Stimulated activated CD8-positive, alpha-beta memory T cell treated with anti-CD3 and anti-CD28 coated beads, Interleukin-7, amount 100 ng/mL, for 48 hours (primary cell): ENCODE results near the gene PRKRA.
"Not testable (repeated sequence)": the region's sequence is repeated elsewhere in the genome, so short reads cannot be mapped to it uniquely, and the experiment has no call there.

ENCODE experiments used
- DNase-seq, 2 donors: peaks; one replicate each; pipeline ENCODE4 v3.0.0-alpha.2; 2020; ENCODE audit warnings: low read depth in 1 of 2; ENCODE audit errors: extremely low read depth in 1 of 2

PRKRA gene

DNA sequence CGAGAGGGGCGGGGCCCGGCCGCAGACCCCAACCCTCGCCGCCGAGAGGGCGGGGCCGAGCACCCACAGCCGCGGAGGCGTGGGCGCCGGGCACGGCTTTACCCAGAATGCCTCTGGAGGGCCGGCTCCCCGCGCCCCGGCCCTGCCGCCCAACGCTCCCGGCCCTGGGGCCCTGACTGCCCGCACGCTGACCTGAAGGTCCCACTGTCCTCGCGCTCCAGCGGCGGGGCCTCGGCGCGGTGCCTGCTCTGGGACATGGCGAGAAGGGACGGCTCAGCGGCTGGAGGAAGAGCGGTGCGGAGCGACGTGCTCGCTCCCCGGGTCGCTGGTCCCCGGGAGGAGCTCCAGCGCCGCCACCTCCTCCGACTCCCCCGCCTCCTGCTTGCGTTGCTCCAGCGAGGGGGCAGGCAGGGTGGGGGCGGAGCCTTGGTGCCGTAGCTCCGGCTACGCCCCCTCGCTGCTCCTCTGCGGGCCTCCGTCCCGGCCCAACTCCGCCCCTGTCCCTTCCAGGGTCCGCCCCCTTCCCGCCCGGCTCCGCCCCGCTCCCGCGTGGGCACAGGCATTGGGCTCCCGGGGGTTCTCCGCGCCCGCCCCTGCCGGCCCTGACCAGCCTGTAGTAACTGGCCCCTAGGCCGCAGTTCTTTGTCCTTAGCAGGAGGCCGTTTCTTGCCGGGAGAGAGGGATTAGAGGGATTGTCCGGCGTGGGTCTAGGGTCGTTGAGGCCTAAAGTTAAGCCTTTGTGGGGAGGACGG lies at the start of gene PRKRA, which contains the start of gene PJVK:
PRKRA (minus strand) TSS at position 402 of the 752 bp plus-strand sequence; CDS start at position 257, 145 bp downstream.
PJVK (plus strand) TSS at position 605 of the 752 bp plus-strand sequence. CDS start 2,032 bp downstream, outside the sequence.
- DNase-seq, result peak; percentile 91 to 92

- no peak for DNase-seq
These were observed 48.7 kb upstream of the PRKRA start for GRCh38 chr2:178499640-178500039.

DNA sequence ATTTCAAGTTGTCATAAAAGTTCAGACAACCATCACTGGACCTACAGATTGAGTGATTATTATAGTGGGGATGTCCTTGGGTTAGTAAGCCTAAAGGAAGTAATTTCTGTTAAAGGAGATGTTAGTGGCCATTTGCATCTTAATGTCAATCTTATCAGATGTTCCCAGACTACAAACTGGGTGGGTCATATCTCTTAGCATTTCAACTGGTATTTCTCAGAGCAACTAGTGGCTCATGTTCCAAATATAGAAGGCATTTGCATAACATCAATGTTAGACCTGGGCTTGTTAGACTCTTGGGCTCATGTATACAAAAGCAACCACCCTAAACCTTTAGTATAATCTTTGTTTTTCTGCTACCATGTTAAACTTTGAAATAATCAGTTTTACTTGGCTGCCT lies 47.2 kb upstream of the PRKRA start:
- no peak for DNase-seq

- no peak for DNase-seq
These were observed 45.1 kb upstream of the PRKRA start for GRCh38 chr2:178496049-178496448.

DNA sequence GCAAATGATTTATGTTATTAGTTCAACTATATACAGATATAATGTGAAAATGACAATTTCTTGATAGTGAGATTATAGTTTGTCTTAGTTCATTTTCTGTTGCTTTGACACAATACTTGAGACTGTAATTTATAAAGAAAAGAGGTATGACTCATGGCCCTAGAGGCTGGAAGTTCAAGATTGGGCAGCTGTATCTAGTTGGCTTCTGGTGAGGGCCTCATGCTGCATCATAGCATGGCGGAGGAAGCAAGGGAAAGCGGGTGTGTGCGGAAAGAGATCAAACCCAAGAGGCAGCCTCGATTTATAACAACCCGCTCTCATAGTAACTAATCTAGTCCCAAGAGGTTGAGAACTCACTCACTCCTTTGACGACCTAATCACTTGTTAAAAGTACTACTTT lies 40.6 kb upstream of the PRKRA start:
- DNase-seq, result no peak

GRCh38 chr2:178485356-178485755 lies 34.4 kb upstream of the PRKRA start:
- DNase-seq, result no peak

- DNase-seq, result no peak
These were observed 33.5 kb upstream of the PRKRA start for GRCh38 chr2:178484245-178485041.

DNA sequence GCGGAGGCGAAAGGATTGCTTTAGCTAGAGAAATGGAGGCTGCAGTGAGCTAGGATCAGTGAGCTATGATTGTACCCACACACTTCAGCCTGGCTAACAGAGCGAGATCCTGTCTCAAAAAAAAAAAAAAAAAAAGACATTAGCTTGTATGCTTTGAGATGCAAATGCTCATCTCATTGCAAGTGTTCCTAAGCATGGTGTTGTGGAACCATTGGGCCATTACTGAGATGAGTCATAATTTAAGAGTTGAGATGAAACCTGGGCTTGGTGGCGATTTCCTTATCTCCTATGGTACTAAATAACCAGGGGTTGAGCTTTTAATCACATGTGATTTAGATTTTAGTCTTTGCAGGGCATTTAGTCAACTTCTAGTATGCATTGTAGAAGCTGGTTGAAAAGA lies 31.5 kb upstream of the PRKRA start:
- no peak for DNase-seq

DNA sequence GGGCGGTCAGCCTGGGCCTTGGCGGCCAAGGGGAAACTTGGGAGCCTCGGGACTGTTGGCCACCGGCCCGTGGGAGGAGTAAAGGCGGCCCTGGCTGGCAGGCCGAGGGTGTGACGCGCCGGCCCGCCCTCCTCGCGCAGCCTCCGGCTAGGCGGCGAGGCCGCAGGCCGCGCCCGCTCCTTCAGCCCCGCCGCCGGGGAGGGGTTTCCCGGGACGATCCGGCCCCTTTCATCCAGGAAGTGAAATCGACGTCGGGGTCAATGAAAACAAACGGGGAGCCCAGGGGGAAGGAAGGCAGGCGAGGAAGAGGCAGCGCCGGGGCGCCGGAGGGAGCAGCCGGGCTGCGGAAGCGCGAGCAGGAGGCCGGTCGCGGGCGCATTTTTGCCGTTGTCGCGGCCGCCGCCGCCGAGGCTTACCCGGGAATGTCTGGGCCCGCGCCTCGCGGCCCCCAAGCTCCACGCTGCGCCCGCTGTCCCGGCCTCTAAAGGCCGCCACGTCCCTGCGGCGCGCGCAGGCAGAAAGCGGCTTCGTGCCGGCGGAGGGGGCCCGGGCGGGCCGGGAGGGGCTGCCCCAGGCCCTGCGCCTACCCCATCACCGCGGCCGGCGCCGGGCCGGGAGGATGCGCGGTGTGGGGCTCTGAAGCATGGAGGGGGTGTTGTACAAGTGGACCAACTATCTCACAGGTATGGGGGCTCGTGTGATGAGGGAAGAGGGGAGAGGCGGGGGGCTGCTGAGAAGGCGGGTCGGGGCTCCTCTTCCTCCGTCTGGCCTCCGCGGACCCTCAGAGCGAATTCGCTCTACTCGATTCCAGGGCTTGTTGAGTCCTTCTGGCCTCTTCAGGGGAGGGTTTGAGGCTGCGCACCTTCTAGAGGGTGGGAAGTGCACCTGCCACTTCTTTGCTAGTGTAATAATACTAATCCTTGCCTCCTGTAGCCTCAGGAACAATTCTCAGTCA lies 29.5 kb upstream of the PRKRA start, which contains the start of gene PLEKHA3:
PLEKHA3 (plus strand) TSS at position 231 of the 955 bp plus-strand sequence; CDS start at position 644, 413 bp downstream.
- DNase-seq, result peak; percentile 73 to 75

- no peak for DNase-seq
These were observed 28.8 kb upstream of the PRKRA start for GRCh38 chr2:178479758-178480226.

GRCh38 chr2:178479275-178479616 lies 28.3 kb upstream of the PRKRA start:
- no peak for DNase-seq

GRCh38 chr2:178478439-178479274 lies 27.7 kb upstream of the PRKRA start, which contains the start of gene FKBP7:
Gene FKBP7 (minus strand): TSS chr2:178478600. CDS start chr2:178478499, 101 bp downstream.
- peak; percentile 58 to 72 for DNase-seq

GRCh38 chr2:178478130-178478438 lies 27.1 kb upstream of the PRKRA start:
- no peak for DNase-seq

GRCh38 chr2:178477443-178478129 lies 26.6 kb upstream of the PRKRA start:
- no peak for DNase-seq

DNA sequence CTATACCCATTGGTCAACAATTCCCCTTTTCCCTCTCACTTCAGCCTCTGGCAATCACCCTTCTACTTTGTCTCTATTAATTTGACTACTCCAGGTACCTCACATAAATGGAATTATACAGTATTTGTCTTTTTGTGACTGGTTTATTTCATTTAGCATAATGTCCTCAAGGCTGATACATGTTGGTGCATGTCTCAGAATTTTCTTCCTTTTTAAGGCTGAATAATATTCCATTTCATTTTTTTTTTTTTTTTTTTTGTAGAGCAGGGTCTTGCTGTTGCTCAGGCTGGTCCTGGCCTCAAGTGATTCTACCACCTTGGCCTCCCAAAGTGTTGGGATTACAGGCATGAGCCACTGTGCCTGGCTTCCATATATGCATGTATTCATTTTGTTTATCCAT lies 25.5 kb upstream of the PRKRA start:
- no peak for DNase-seq

GRCh38 chr2:178474560-178474959 lies 23.6 kb upstream of the PRKRA start:
- DNase-seq, result no peak

DNA sequence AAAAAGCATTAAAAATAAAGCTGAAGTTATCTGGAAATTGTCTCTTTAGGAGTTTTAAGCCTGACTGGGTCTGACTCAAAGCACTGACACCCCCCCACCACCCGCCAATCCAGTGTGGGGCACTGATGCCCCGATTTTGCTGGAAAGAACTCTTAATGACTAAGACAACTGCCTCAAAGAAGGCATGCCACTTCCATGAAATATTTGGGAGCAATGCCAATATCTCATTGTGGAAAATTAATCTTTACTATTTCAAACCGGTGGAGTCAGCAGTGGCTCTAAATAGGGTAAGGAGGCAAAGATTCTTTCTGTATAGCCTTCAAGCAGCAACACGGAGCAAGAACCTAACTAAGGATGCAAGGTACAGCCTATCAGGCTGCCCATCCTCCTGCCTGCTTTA lies 23.0 kb upstream of the PRKRA start:
- DNase-seq, result no peak

- no peak for DNase-seq
These were observed 22.4 kb upstream of the PRKRA start for GRCh38 chr2:178473373-178473772.

DNA sequence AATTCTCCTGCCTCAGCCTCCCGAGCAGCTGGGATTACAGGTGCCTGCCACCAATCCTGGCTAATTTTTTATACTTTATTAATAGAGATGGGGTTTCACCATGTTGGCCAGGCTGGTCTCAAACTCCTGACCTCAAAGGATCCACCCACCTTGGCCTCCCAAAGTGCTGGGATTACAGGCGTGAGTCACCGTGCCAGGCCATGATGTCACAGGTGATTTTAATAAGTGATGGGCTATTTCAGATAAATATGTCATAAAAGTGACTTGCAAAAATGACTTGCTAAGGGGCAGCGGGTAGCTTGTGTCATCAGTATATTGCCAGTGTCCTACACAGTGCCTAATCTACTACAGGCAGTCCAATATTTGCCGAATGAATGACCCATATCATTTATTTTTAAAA lies 20.3 kb upstream of the PRKRA start:
- DNase-seq, result not testable (repeated sequence)
